IMR-90 (cell line): ENCODE measurements around the gene GMNN. TPM values are rescaled to one million over a fixed set of nuclear protein-coding genes. Genes with fewer than 3 reads are reported as not detected.

Experiments used
- ATAC-seq: fragments of 200-7000 bp; cut with Tn5 transposase; 2 replicates; pipeline ENCODE4 v1.9.1; 2020; ENCODE audit warnings: low read depth, mild to moderate bottlenecking, moderate library complexity
- BruUV-seq: library from RNA; stranded (reverse); fragments of 400-500 nt; replicated peaks from 2 replicates; lab custom pipeline; 2021; lab: Mats Ljungman, UMichigan
- CTCF ChIA-PET: fragments of 300-600 bp; formaldehyde crosslinking; extraction: SDS; loops from one replicate; lab custom pipeline; 2021; ENCODE audit warnings: antibody characterized with exemption; lab: Yijun Ruan, JAX
- POLR2A ChIA-PET: fragments of 300-600 bp; sonication (Branson Sonifier 250); formaldehyde crosslinking; loops from one replicate; lab custom pipeline; 2022; ENCODE audit warnings: antibody characterized with exemption; ENCODE audit not compliant: unreplicated experiment; lab: Charles Lee
- DNase-seq: peaks from one replicate; pipeline ENCODE4 v3.0.0; 2013
- H2AFZ ChIP-seq: replicated peaks from 2 replicates; pipeline ENCODE3; 2013; ENCODE audit warnings: low read length, mild to moderate bottlenecking; ENCODE audit not compliant: poor library complexity
- H2AK5ac ChIP-seq: 2 replicates; pipeline ENCODE4 v1.6.1; 2013; ENCODE audit warnings: low read depth, low read length, inconsistent platforms
- H2AK9ac ChIP-seq: replicated peaks from 2 replicates; pipeline ENCODE3; 2013; ENCODE audit warnings: mild to moderate bottlenecking, low read depth, low read length, moderate library complexity; ENCODE audit not compliant: poor library complexity
- H2BK120ac ChIP-seq: 2 replicates; pipeline ENCODE4 v1.6.1; 2013; ENCODE audit warnings: low read depth, low read length, inconsistent platforms
- H2BK15ac ChIP-seq: 3 replicates; pipeline ENCODE4 v1.6.1; 2013; ENCODE audit warnings: low read depth, low read length, inconsistent platforms
- H2BK20ac ChIP-seq: 2 replicates; pipeline ENCODE4 v1.6.1; 2013; ENCODE audit warnings: low read depth, mild to moderate bottlenecking, inconsistent platforms, low read length, moderate library complexity
- H2BK5ac ChIP-seq: 2 replicates; pipeline ENCODE4 v1.6.1; 2013; ENCODE audit warnings: mild to moderate bottlenecking, low read depth, low read length, inconsistent platforms; ENCODE audit not compliant: poor library complexity, severe bottlenecking
- H3K14ac ChIP-seq: replicated peaks from 2 replicates; pipeline ENCODE4 v1.6.1; 2013; ENCODE audit warnings: low read depth, low read length, inconsistent platforms
- H3K18ac ChIP-seq: 2 replicates; pipeline ENCODE4 v1.6.1; 2013; ENCODE audit warnings: low read depth, low read length, control low read depth
- H3K23ac ChIP-seq: 2 replicates; pipeline ENCODE4 v1.6.1; 2013; ENCODE audit warnings: low read depth, low read length, inconsistent platforms
- H3K27ac ChIP-seq: 2 replicates; pipeline ENCODE4 v1.5.1; 2013; ENCODE audit warnings: mild to moderate bottlenecking, control low read depth, low read length; ENCODE audit not compliant: insufficient read depth
- H3K27me3 ChIP-seq: 2 replicates; pipeline ENCODE4 v1.6.1; 2013; ENCODE audit warnings: low read length; ENCODE audit not compliant: control insufficient read depth, insufficient read depth
- H3K36me3 ChIP-seq: 2 replicates; pipeline ENCODE4 v1.6.1; 2013; ENCODE audit warnings: low read length, mixed read lengths; ENCODE audit not compliant: control insufficient read depth, insufficient read depth
- H3K4ac ChIP-seq: 2 replicates; pipeline ENCODE4 v1.6.1; 2013; ENCODE audit warnings: low read depth, low read length, inconsistent platforms
- H3K4me1 ChIP-seq: 2 replicates; pipeline ENCODE4 v1.6.1; 2013; ENCODE audit warnings: low read length, mixed read lengths; ENCODE audit not compliant: control insufficient read depth, insufficient read depth
- H3K4me2 ChIP-seq: 2 replicates; pipeline ENCODE4 v1.6.1; 2013; ENCODE audit warnings: low read depth, mild to moderate bottlenecking, control low read depth, low read length, moderate library complexity
- H3K4me3 ChIP-seq: 2 replicates; pipeline ENCODE4 v1.5.1; 2013; ENCODE audit warnings: low read depth, mild to moderate bottlenecking, control low read depth, low read length, moderate library complexity; ENCODE audit not compliant: insufficient read depth
- H3K56ac ChIP-seq: 2 replicates; pipeline ENCODE4 v1.6.1; 2013; ENCODE audit warnings: low read length, inconsistent platforms; ENCODE audit not compliant: insufficient read depth; ENCODE audit errors: extremely low read depth
- H3K79me1 ChIP-seq, 2 experiments: 2 replicates each; pipeline ENCODE4 v1.6.1; 2013; ENCODE audit warnings: low read length in 2 of 2, inconsistent platforms in 1 of 2, low read depth in 1 of 2
- H3K9ac ChIP-seq: 2 replicates; pipeline ENCODE4 v1.6.1; 2013; ENCODE audit warnings: low read depth, low read length, control low read depth
- H3K9me1 ChIP-seq: 2 replicates; pipeline ENCODE4 v1.6.1; 2013; ENCODE audit warnings: low read length, inconsistent platforms; ENCODE audit not compliant: insufficient read depth
- H3K9me3 ChIP-seq: 2 replicates; pipeline ENCODE4 v1.6.1; 2013; ENCODE audit warnings: low read length; ENCODE audit not compliant: control insufficient read depth, insufficient read depth
- H4K20me1 ChIP-seq: 2 replicates; pipeline ENCODE4 v1.6.1; 2013; ENCODE audit warnings: low read length, inconsistent platforms; ENCODE audit not compliant: insufficient read depth
- H4K5ac ChIP-seq: 2 replicates; pipeline ENCODE4 v1.6.1; 2013; ENCODE audit warnings: mild to moderate bottlenecking, low read depth, low read length, control low read depth
- H4K8ac ChIP-seq, 2 experiments: 2 replicates each; pipeline ENCODE4 v1.6.1; 2013; ENCODE audit warnings: low read depth in 2 of 2, low read length in 2 of 2, control low read depth in 1 of 2, inconsistent platforms in 1 of 2
- H4K91ac ChIP-seq: 2 replicates; pipeline ENCODE4 v1.6.1; 2013; ENCODE audit warnings: low read depth, low read length, inconsistent platforms; ENCODE audit not compliant: insufficient read depth
- NFE2L2 ChIP-seq: fragments of 150-350 bp; IDR thresholded peaks from 2 replicates; pipeline ENCODE4 v1.6.1; 2016; ENCODE audit warnings: low read depth, mild to moderate bottlenecking, low read length
- RAD21 ChIP-seq: IDR thresholded peaks from 2 replicates; pipeline ENCODE4 v1.6.1; 2012; ENCODE audit warnings: low read length, improper control_type of control experiment
- SMC3 ChIP-seq: fragments of 150-350 bp; IDR thresholded peaks from 2 replicates; pipeline ENCODE4 v1.6.1; 2016; ENCODE audit warnings: low read depth, mild to moderate bottlenecking, antibody characterized with exemption, low read length, moderate library complexity
- WGBS, 2 experiments: methylation state at CpG; one replicate each; pipeline versions ENCODE4 v1.1.5 to v1.1.7; 2013; ENCODE audit warnings: missing lambda C conversion rate in 2 of 2; ENCODE audit not compliant: insufficient read length in 1 of 2; ENCODE audit errors: extremely low coverage in 2 of 2; 5-methylcytosine and 5-hydroxymethylcytosine counted together
- dilution Hi-C: fragments of 300-500 bp; cut with HindIII; formaldehyde crosslinking; loops from one replicate; pipeline ENCODE4 v1.14.3; 2018; ENCODE audit warnings: low sequenced_read_pairs; ENCODE audit not compliant: unreplicated experiment
- in situ Hi-C: fragments of 300-500 bp; cut with MboI; formaldehyde crosslinking; loops from 3 replicates; pipeline ENCODE4 v1.14.3; 2019; ENCODE audit warnings: low sequenced_read_pairs, inconsistent platforms, mixed read lengths
- intact Hi-C: fragments of 100-400 bp; cut with micrococcal nuclease; formaldehyde crosslinking; loops from 2 replicates; pipeline ENCODE4 v1.10.0; 2022
- polyA plus RNA-seq, 3 experiments: library from polyadenylated mRNA; depleted of rRNA; stranded (reverse); fragments of >200 nt; gene quantifications; 2 replicates each; pipeline ENCODE4 v1.2.3, GENCODE V29; 2012; ENCODE audit warnings: low replicate concordance in 1 of 3
- total RNA-seq: library from RNA; depleted of rRNA; stranded (reverse); fragments of >200 nt; gene quantifications from 2 replicates; pipeline ENCODE4 v1.2.3, GENCODE V29; 2012
- TF ChIP-seq, protein P1 (sequence below): conservative IDR thresholded peaks from 2 replicates; pipeline ENCODE4 v1.5.1; 2012; ENCODE audit warnings: mild to moderate bottlenecking, low read depth, low read length, improper control_type of control experiment

Gene GMNN
- total and polyA plus RNA-seq, 2 of the 4 experiments (the other 2 are of a cell fraction) = 19.7 to 22.2 TPM

DNA sequence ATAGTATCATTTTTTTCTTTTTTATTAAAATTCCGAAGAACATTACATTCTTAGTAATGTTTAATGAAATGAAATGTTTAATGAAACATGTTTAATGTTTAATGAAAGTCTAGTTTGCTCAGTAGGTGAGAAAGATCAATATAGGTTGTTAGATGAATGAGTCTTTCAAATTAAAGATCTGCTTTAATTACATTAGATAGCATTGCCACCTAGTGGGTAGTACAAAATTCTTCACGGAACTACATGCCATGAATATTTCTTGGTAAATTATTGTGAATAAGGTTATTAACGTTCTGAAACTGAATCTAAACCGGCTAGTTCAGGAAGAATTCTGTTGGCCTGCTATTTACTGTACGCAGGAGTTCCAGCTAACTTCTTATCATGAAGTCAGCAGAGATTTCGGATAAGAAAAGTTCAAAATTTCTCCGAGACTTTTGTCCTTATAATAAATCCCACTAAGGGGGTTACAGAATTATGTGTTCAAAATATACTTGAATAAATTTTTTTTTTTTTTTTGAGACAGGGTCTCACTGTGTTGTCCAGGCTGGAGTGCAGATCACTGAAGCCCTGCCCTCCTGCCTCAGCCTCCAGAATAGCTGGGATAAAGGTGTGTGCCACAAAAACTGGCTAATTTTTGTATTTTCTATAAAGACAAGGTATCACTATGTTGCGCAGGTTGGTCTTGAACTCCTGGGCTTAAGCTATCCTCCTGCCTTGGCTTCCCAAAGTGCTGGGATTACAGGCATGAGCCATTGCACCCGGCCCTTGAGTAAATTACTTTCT is 7.9 kb upstream of the GMNN start:
- no peak overlapping the region for H4K91ac ChIP-seq
- H3K36me3 ChIP-seq = no peaks in the 10 kb centered on the region
- no peak overlapping the region for H2BK15ac ChIP-seq
- TF ChIP-seq SMC3 (peak; percentile 57), NFE2L2 (no peak), RAD21 (peak; percentile 73)
- TF ChIP-seq, protein P1, sequence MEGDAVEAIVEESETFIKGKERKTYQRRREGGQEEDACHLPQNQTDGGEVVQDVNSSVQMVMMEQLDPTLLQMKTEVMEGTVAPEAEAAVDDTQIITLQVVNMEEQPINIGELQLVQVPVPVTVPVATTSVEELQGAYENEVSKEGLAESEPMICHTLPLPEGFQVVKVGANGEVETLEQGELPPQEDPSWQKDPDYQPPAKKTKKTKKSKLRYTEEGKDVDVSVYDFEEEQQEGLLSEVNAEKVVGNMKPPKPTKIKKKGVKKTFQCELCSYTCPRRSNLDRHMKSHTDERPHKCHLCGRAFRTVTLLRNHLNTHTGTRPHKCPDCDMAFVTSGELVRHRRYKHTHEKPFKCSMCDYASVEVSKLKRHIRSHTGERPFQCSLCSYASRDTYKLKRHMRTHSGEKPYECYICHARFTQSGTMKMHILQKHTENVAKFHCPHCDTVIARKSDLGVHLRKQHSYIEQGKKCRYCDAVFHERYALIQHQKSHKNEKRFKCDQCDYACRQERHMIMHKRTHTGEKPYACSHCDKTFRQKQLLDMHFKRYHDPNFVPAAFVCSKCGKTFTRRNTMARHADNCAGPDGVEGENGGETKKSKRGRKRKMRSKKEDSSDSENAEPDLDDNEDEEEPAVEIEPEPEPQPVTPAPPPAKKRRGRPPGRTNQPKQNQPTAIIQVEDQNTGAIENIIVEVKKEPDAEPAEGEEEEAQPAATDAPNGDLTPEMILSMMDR = peak; percentile 68
- dilution Hi-C loops = no loop called here
- no peak overlapping the region for H2AFZ ChIP-seq
- H3K9me1 ChIP-seq = no peaks in the 10 kb centered on the region; the same call in 1 of the 2 replicates
- ATAC-seq (peak; percentile 75), DNase-seq (peak; percentile 49)
- H4K8ac ChIP-seq = no peak overlapping the region
- in situ Hi-C loops = loop anchor here (5.0 kb wide), 1 partner anchor 55 kb away; no protein-coding TSS in a partner anchor
- ChIA-PET POLR2A (no interaction called here), CTCF (interaction anchor here (0.7 to 1.1 kb wide), 3 partner anchors 14 to 186 kb away, joined by 3 to 6 read pairs (median 4); no protein-coding TSS in a partner anchor)
- no peaks in the 10 kb centered on the region for H3K27me3 ChIP-seq
- H4K5ac ChIP-seq = no peak overlapping the region
- no peak overlapping the region for H3K4me3 ChIP-seq
- H4K20me1 ChIP-seq = no peaks in the 10 kb centered on the region
- H3K79me1 ChIP-seq = no peaks in the 10 kb centered on the region
- H3K9ac ChIP-seq = no peak overlapping the region
- H3K18ac ChIP-seq = no peak overlapping the region
- H3K4me2 ChIP-seq = no peak overlapping the region
- intact Hi-C loops = loop anchor here (1.0 to 10.0 kb wide), 3 partner anchors 46 to 482 kb away; no protein-coding TSS in a partner anchor
- H2AK5ac ChIP-seq = no peak overlapping the region
- no TSS peak for BruUV-seq
- no peak overlapping the region for H2BK120ac ChIP-seq
- no peak overlapping the region for H3K14ac ChIP-seq
- H3K27ac ChIP-seq = no peak overlapping the region
- WGBS, 2 experiments = no CpG with 5 or more reads among the region's 9 CpGs
- H2BK20ac ChIP-seq = no peak overlapping the region
- no peaks in the 10 kb centered on the region for H3K9me3 ChIP-seq
- no peak overlapping the region for H3K56ac ChIP-seq
- H2BK5ac ChIP-seq = no peak overlapping the region
- H2AK9ac ChIP-seq = no peak overlapping the region
- H3K23ac ChIP-seq = no peak overlapping the region
- peaks cover 2% of the 10 kb centered on the region; the same call in 1 of the 2 replicates for H3K4me1 ChIP-seq
- no peak overlapping the region for H3K4ac ChIP-seq
